Dedifferentiated amniotic fluid mesenchymal stem cell (primary cell): Measurements from ENCODE around the gene SLC48A1.
A peak's percentile ranks its signal among the peaks of the same experiment; 100 is the strongest.

Experiments used
- DNase-seq: peaks from one replicate; pipeline ENCODE4 v3.0.0-alpha.2; 2016; ENCODE audit errors: extremely low spot score

The SLC48A1 gene

DNA sequence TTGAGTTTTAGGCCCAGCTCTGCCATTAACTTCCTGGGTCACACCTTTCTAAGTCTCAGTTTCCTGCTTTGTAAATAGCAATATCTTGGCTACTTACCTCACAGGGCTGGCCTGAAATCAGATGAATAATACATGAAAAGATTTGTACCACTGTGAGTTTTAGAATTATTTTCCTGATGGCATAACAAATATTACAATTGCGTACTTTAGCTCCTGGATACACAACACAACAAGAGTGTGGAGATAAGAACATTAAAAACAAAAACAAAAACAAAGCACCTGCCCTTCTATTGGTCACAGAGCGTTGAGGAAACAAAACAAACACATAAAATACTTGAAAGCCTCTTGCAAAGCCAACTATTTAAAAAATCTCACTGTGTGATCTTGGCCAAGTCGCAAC, 51.6 kb downstream of the SLC48A1 start:
- DNase-seq: no peak

DNA sequence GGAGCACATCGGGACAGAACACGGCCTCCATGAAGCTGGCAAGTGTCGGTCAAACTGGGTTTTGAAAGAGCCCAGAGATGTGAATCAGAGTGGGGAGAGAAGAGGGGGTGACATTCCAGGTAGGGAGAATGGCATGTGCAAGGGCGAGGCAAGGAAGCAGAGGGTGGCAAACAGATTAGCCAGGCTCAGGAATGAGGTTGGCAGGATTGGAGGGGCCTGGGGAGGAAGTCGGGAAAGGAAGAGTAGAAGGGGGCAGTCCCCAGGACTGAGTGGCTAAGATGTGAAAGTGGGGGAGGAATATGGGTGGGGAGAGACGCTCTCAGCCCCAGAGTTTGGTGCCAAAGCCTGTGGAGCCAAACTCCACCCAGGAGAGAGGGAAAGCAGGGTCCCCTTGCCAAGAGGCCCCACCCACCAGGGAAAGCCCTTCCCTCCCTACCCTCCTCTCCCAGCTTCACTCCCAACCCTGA, 52.2 kb downstream of the SLC48A1 start:
- DNase-seq: no peak

DNA sequence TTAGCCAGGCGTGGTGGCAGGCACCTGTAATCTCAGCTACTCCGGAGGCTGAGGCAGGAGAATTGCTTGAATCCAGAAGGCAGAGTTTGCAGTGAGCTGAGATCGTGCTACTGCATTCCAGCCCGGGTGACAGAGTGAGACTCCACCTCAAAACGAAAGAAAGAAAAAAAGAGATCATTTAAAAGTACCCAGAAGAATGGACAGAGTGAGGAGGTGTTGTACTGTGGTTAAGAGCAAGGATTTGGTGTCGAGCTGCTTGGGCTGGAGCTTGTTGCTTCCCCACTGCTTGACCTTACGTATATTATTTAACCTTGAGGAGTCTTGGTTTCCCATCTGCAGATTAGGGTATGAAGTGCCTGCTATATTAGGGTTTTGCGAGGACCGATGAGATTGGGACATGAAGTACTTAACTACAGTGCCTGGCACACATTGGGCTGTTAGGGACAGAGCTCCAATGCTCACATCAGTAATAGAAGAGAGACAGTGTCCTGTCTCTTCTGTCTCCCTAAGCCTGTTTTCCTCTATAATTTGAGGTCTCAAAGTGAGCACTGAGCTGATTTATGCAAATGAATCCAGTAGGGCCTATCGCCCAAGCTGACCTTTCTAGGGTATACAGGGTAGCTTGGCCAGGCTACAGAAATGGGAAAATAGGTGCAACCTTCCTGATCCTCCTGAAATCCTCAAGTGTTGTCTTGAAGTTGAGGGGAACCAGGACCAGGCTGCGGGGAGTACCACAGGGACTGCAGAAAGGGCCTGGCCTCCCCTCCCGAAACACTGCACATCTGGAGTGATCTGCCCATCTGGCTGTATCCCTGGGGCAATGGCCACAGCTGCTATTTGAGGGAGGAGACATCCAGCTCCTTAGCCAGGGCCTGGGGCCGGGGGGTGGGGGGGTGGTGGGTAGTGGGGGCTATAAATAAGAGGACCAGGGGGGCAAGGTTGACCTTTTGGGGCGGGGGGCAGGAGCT, 55.3 kb downstream of the SLC48A1 start:
- DNase-seq: no peak

DNA sequence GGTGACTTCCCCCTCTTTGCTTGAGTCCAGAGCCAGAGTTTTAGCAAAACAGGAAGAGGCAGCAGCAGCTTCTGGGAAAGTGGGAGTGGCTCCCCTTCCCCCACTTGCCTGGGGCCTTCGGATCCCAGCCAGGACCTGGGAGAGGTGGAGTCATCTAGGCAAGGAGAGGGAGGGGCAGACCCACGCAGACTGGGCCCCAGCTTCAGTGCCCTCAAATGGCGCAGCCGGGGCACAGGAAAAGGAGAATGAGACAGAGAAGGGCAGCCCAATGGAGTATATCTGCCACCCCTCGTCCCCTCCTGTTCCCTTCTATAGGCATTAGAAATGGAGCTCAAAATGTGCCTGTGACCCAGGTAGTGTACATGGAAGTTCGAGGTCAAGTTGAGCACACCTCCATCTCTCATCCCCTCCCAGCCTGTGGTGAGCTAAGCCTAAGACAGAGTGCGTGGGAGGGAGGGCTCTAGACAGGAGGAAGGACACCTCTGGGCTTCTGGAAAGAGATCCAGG, 56.0 kb downstream of the SLC48A1 start:
- peak; percentile 52 for DNase-seq

DNA sequence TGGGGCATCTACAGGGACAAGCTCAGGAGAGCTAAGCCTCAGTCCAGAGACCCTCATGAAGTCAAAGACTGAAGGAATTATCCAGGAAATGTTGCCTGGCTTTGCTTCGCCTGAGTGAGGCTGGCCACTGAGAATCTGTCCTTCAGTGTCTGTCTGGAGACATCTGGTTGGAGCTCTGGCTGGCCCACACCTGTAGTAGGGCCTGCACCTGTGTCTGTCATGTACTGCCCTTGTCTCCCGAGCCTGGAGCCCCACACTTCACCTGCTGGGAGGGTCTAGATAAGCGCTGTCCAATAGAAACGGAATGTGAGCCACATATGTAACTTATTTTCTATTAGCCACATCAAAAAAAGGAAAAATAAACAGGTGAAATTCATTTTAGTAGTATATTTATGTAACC, 56.5 kb downstream of the SLC48A1 start:
- no peak for DNase-seq
